Left colon (tissue), 2 donors: ENCODE results near the gene SIMC1. TPM values are rescaled to one million over a fixed set of nuclear protein-coding genes. Genes with fewer than 3 reads are reported as not detected.
"Not testable (repeated sequence)": the region's sequence is repeated elsewhere in the genome, so short reads cannot be mapped to it uniquely, and the experiment has no call there.

ENCODE experiments used
- ATAC-seq: fragments of 200-7000 bp; cut with Tn5 transposase; one replicate; pipeline ENCODE4 v1.9.1; 2020; ENCODE audit warnings: mild to moderate bottlenecking, moderate library complexity
- DNase-seq, 2 donors: peaks; one replicate each; pipeline ENCODE4 v3.0.0-alpha.2; 2020
- intact Hi-C, 2 donors: fragments of 100-400 bp; cut with DNase I in 1 of 2; cut with micrococcal nuclease in 1 of 2; formaldehyde crosslinking; loops; one replicate each; pipeline versions ENCODE4 v1.11.2 to v1.14.0; 2022; cut with DNase I, micrococcal nuclease
- long read RNA-seq: library from polyadenylated mRNA; unstranded; transcript quantifications from one replicate; pipeline ENCODE4 v2.0.0, GENCODE V29; 2021
- total RNA-seq, 2 donors: library from RNA; stranded (reverse); fragmentation: NEBNext Ultra II Directional; extraction: Animal tissue kit (Norgen Biotek cat#: 25700); gene quantifications; one replicate each; pipeline ENCODE4 v1.2.1, GENCODE V29; 2021
- donor health status: DM: no; HTN: no; CAD: no.
- donor health status: DM: yes; HTN: yes; CAD: no.

Gene SIMC1
- 10 to 100 TPM; 22.5 to 28.7 TPM for total RNA-seq
- long read RNA-seq, transcript SIMC1-203 (10 exons, 2,694 nt) = major isoform, 10 of 24 reads
- long read RNA-seq, partial matches to known transcripts = 12 of 24 reads
- long read RNA-seq, other reads (novel, unspliced or antisense) = 2 of 24 reads

- ATAC-seq (peak; percentile 85), DNase-seq (peak; percentile 36 to 60)
- intact Hi-C loops = not testable (repeated sequence)
Measured at GRCh38 chr5:176237971-176238644, at the start of gene SIMC1. SIMC1 (plus strand) TSS chr5:176238424; CDS start chr5:176238509, 85 bp downstream.

GRCh38 chr5:176188506-176189193 lies 49.6 kb upstream of the SIMC1 start:
- DNase-seq (no peak), ATAC-seq (no peak)
- intact Hi-C loops = no loop called here

GRCh38 chr5:176189857-176190256 lies 48.4 kb upstream of the SIMC1 start:
- intact Hi-C loops = no loop called here
- ATAC-seq (no peak), DNase-seq (no peak)

DNA sequence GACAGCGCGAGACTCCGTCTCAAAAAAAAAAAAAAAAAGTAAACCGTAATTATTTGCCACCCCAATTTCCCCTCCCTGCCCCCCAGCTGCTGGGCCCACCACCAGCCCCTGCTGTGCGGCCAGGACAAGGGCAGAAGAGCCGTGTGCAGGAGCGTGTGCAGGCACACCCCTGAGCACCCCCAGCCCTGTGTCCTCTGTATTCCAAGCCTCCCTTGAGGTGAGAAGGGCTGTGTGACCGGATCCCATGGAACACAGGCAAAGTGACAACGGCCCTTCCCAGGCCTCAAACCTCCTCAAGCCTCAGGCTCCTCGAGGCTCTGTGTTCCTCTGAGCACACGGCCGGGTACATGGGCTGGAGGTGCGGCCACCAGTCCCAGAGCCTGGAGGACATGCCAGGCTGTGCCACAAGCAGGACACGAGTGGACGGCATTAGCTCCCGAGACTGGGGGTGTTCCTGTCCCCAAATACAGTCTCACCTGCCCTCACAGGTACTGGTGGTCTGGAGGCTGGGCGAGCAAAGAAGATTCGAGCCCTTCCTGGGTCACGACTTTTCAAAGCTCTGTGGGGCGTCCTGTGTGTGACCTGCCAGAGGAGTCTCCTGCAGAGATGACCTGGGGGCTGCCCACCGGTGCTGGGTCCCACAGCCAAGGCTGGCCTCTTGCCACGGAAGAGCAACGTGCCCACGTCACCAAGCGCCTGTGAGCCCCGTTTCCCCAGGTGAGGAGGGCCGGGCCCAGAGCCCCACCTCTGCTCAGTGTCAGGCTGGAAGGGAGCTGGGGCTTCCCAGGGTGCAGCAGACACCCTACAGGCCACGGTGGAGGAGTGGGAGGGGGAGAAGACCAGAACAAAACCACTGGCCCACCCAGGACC lies 47.1 kb upstream of the SIMC1 start:
- ATAC-seq (no peak), DNase-seq (no peak)
- intact Hi-C loops = no loop called here

DNA sequence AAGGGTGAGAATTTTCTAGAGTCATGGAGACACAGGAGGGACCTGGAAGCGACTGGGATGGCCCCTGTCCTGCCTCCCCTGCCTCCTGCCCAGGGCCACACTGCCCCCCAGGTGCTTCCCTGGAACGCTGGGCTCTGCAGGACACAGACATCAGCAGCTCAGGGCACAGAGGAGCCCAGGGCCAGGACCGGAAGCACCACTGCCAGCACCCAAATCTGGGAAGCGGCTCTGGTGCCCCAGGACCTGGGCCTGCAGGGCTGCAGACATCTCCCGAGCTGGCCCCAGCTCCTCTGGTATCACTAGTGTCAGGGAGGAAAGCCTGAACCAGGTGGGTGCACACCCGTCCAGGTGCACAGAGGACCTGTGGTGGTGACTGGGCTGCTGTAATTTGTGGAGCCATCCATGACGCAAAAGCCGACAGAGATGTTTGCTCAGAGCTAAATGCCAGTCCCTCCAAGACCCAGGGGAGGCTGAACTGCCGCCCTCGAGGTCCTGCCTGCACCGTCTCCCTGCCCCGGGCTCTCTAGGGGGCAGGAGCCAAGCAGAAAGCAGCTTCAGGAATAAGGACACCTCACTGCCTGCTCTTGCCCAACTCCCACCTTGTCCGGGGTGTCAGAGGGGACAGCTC lies 46.0 kb upstream of the SIMC1 start:
- intact Hi-C loops = no loop called here
- ATAC-seq = no peak
- no peak for DNase-seq

DNA sequence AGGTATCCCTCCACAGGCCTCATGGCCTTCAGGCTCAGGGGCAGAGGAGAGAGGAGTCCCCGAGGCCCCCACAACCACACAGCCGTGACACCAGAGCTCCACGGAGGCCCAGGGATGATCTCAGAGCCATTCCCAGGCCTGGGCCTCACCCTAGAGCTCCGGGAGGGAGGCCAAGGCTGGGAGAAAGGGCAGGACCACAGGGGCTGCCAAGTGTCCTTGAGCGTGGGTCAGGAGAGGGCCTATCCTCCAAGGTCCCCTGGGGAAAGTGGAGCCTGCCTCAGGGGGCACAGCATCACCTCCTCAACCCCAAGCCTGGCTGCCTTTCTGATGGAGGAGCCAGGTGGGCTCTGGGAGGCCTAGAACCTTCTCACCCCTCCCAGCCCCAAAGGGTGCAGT lies 45.5 kb upstream of the SIMC1 start:
- ATAC-seq, intact Hi-C loops, DNase-seq: not testable (repeated sequence)

GRCh38 chr5:176193636-176194035 lies 44.6 kb upstream of the SIMC1 start:
- intact Hi-C loops, ATAC-seq: not testable (repeated sequence)

GRCh38 chr5:176194238-176195083 lies 43.8 kb upstream of the SIMC1 start:
- DNase-seq, intact Hi-C loops, ATAC-seq: not testable (repeated sequence)

More at GRCh38 chr5:176193636-176194035, 44.6 kb upstream of the SIMC1 start:
- DNase-seq = not testable (repeated sequence)

DNA sequence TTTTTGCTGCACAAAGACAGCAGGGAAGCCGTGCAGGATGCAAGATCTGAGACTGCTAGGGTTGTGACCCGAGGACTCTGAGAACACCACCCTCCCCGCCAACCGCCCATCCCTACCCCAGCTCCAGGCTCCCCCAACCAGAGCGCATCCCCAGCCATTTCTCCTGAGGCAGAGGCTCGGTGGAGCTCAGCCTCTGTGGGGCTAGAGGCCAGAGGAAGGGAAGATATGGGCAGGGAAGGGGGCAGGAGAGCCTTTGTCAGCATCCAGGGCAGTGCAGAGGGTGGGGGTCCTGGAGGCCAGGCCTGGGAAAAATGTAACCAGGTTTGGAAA lies 43.2 kb upstream of the SIMC1 start:
- intact Hi-C loops, ATAC-seq, DNase-seq: not testable (repeated sequence)

- intact Hi-C loops, ATAC-seq, DNase-seq: not testable (repeated sequence)
Measured at GRCh38 chr5:176195487-176196207, 42.6 kb upstream of the SIMC1 start.

DNA sequence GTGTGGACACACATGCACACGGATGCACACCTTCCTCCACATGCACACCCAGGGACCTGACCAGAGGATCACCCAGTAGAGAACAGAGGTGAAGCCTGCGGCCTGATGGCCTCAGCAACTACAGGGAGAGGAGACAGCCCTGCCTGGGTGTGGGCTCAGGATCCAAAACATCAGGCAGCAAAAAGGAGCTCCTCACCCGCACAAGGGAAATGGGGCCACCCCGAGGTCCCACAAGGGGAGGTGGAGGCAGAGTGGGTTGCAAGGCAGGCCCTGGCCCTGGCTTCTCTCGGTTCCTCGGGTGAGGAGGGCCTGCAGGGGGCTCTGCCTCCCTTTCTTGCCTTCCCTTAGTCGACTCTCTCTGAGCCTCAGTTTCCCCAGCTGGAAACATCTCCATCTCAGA lies 41.4 kb upstream of the SIMC1 start:
- intact Hi-C loops, ATAC-seq, DNase-seq: not testable (repeated sequence)

DNA sequence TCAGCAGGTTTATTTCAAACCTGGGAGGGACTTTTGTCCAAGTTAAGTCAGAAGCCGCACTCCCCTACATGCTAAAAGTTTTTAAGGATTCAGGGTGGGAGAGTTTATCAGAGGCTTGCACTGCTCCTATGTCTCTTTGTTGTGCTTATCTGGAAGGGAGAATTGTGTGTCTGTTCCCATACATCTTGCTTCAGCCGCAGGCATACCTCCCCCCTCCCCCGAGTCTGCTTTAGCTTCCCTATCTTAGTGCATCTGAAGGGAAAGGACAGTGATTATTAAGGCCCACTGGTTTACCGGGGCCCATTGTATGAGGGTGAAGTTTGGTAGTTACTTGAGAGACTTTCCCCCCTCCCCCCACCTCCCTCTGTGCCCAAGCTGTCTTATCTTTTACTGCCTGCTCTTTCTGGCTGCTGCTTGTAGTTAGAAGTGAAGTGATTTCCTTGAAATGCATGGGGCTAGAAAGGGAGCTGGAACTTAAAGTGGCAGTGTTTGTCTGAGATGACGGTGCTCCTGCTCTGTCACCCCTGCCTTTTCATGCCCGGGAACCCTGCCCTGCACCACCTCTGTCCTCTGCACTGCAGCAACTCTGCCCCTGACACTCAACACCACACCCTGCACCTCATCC lies 40.9 kb upstream of the SIMC1 start:
- DNase-seq, intact Hi-C loops, ATAC-seq: not testable (repeated sequence)

- DNase-seq, intact Hi-C loops, ATAC-seq: not testable (repeated sequence)
Measured at GRCh38 chr5:176198299-176198698, 39.9 kb upstream of the SIMC1 start.

DNA sequence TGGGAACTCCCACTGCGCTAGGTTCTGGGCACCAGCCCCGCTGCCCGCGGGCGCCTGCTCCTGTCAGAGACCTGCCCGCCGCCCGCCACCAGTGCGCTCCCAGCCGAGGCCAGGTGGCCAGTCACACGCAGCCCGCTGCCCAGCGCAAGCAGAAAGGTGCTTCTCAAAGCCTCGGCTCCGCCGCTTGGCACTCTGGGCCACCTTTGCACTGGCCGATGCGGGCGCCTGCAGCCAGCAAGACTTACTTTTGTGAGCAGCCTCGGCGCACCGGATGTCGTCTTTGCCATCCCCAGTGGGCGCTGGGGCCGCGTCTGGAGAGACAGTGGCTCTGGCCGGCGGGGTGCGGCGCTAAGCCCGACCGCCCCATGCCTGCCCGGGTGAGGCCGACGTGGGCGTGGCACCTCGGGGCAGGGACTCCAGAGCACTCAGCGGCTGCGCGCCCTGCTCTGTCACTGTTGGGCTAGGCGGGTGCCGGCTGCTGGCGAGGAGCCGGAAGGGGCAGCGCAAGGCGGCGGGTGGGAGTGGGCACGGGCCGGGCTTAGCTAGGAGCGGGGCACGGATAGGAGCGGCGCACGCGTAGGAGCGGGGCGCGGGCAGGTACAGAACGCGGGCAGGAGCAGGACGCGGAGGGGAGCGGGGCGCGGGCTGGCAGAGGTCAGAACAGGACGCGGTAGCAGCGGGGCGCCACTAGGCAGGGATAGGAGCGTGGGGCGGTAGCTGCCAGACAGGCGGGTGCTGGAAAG lies 39.1 kb upstream of the SIMC1 start:
- DNase-seq (peak; percentile 37 to 73), ATAC-seq (peak; percentile 95)
- intact Hi-C loops = not testable (repeated sequence)

DNA sequence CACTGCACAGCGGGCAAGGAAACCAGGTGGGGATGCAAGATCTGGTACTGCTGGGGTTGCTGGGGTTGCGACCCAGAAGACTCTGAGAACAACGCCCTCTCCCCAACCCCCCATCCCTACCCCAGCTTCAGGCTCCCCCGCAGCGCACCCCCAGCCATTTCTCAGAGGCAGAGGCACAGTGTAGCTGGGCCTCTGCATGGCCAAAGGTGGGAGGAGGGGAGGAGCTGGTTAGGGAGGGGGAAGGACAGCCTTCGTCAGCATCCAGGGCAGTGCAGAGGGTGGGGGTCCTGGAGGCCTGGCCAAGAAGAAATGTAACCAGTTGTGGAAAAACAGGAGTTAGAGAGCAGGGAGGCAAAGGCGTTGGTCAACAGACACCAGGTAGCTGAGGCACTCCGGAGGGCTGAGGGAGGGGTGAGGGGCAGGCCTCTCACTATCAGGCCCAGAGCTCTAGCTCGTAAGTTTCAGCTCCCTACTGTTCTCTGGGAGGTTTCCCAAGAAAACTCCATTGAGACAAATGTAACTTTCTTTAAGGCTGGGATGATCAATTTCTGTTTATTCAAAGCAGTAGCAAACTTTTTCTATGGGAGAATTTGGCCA lies 38.3 kb upstream of the SIMC1 start:
- peak; percentile 9 for ATAC-seq
- DNase-seq, intact Hi-C loops: not testable (repeated sequence)

DNA sequence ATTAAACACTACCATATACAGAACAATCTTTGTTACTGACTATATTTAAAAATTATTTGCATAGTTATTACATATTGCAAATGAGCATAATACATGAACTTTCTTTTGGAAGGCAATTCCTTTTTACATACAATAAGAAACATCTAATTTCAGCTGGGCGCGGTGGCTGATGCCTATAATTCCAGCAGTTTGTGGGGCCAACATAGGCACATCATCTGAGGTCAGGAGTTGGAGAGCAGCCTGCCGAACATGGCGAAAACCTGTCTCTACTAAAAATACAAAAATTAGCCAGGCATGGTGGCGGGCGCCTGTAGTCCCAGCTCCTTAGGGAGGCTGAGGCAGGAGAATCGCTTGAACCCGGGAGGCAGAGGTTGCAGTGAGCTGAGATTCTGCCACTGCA lies 36.4 kb upstream of the SIMC1 start:
- DNase-seq (no peak), ATAC-seq (no peak)
- intact Hi-C loops = no loop called here
